HG02763 (cell line): ENCODE data around the gene LHFPL4.
"Not testable (repeated sequence)": the region's sequence is repeated elsewhere in the genome, so short reads cannot be mapped to it uniquely, and the experiment has no call there.

ENCODE experiments used
- ATAC-seq: cut with Tn5 transposase; IDR thresholded peaks from one replicate; pipeline ENCODE4 v1.9.1; 2021; ENCODE audit warnings: mild to moderate bottlenecking, moderate library complexity; ENCODE audit not compliant: unreplicated experiment

The LHFPL4 gene

DNA sequence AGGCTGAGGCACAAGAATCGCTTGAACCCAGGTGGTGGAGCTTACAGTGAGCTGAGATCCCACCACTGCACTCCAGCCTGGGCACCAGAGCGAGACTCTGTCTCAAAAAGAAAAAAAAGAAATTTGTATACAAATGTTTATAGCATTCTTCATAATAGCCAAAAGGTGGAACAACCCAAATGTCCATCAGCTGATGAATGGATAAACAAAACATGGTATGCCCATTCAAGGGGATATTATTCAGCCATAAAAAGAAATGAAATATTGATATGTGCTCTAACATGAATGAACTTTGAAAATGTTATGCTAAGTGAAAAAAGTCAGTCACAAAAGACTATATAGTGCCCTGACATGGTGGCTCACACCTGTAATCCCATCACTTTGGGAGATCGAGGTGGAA is 11.4 kb downstream of the LHFPL4 start:
- ATAC-seq = no peak

DNA sequence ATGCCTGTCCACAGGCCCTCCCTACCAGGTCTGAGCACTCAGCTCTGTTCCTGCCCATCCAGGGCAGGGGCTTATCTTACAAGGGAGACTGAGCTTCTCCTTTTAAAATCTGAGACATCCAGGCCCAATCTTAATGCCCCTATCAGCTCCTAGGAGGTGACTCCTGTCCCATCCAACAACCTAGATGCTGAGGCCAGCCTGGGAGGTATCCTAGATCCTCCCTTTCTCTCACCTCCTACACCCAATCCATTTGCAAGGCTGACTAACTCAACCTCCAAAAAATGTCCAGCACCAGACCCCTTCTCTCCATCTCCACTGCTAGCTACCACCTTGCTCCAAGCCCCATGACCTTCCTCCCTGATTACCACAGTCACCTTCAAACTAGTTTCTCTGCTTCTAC is 17.4 kb downstream of the LHFPL4 start:
- no peak for ATAC-seq

DNA sequence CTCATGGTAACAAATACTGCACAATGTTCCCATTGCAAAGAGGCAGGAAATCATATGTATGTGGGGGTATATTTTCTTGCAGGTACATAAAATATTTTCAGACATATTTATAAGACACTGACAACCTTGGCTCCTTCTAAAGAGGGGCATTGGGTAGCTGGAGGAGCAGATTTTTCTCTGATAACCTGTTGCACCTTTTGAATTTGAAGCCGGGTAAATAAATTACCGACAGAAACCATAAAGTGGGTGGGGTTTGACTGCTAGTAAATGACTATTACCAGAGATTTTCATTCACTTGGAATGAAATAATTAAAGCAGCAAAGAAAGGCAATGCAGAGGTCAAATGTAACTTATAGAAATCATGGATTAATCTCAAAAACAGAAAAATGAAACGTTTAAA is 19.2 kb downstream of the LHFPL4 start:
- no peak for ATAC-seq

DNA sequence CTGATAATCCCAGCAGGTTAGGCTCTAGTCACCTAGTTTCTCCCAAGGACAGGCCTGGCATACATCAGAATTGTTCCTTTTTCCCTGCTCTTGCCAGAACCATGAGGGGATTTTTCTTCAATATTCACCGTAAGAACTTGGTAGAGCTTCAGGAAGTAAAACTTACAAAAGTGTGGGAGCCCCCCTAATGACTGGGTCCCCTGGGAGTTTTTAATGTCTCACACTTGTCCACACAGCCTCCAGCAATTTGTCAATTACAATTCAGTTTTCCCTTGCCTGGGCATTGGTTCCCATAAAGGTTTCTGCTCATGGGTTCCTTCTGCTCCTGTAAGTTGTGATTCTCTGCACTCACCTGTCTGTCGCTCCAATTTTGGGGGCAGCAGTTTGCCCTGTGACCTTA is 28.5 kb downstream of the LHFPL4 start:
- ATAC-seq = no peak

DNA sequence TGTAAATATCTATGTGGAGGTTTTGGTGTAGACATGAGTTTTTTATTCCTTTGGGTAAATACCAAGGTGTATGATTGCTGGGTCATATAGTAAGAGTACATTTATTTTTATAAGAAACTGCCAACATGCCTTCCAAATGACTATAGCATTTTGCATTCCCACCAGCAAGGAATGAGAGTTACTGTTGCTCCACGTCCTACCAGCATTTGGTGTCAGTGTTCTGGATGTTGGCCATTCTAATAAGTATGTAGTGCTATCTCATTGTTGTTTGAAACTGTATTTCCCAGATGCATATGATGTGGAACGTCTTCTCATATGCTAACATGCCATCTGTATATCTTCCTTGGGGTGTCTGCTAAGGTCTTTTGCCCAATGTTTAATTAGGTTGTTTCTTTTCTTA is 38.7 kb downstream of the LHFPL4 start:
- ATAC-seq = no peak

DNA sequence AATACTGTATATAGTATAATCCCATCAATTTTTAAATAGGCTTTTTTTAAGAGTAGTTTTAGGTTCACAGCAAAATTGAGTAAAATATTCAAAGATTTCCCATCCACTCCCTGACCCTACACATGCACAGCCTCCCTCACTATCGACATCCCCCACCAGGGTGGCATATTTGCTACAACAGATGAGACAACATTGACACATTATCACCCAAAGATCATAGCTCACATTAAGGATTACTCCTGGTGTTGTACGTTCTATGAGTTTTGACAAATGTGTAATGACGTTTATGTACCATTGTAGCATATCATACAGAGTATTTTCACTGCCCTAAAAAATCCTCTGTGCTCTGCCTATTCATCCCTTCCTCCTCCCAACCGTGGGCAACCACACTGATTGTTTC is 39.3 kb downstream of the LHFPL4 start:
- ATAC-seq = no peak

DNA sequence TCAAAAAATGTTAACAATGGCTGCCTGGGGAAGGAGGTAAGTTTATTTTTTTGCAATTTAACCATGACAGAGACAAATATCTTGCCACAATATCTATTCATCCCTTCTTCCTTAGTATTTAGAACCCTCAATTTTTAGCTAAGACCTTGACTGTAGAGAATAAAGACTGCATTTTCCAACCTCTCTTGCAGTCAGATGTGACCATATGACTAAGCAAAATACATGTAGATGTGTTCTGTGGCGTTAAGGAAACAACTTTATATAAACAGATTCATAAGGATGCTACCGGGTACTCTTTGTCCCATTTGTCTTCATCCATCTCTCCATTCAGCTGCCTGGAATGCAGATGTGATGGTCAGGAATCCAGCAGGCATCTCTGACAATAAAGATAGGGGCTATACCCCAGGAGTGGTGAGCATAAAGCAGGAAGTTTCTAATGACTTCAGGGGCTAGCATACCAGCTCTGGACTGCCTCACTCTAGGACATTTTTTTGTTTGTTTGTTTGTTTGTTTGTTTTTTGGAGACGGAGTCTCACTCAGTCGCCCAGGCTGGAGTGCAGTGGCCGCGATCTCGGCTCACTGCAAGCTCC is 41.1 kb downstream of the LHFPL4 start:
- no peak for ATAC-seq

DNA sequence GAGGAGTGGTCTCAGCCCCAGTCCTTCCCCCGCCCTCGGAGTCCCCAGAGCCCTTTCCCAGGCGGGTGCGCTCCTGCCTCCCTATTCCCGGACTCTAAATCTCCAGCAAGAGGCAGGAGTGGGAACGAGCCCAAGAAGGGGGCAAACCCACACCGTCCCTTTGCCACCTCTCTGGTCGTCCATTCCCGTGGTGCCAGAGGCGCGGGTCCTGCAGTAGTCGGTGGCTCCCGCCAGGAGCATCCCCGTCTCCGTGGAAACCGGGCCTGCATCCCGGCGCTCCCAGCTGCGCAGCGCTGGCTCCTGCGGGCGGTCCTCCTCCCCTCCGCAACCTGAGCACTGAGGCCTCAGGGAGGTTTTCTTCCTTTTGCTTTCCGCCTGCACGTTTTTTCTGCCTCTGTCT is 44.8 kb downstream of the LHFPL4 start:
- ATAC-seq = no peak

DNA sequence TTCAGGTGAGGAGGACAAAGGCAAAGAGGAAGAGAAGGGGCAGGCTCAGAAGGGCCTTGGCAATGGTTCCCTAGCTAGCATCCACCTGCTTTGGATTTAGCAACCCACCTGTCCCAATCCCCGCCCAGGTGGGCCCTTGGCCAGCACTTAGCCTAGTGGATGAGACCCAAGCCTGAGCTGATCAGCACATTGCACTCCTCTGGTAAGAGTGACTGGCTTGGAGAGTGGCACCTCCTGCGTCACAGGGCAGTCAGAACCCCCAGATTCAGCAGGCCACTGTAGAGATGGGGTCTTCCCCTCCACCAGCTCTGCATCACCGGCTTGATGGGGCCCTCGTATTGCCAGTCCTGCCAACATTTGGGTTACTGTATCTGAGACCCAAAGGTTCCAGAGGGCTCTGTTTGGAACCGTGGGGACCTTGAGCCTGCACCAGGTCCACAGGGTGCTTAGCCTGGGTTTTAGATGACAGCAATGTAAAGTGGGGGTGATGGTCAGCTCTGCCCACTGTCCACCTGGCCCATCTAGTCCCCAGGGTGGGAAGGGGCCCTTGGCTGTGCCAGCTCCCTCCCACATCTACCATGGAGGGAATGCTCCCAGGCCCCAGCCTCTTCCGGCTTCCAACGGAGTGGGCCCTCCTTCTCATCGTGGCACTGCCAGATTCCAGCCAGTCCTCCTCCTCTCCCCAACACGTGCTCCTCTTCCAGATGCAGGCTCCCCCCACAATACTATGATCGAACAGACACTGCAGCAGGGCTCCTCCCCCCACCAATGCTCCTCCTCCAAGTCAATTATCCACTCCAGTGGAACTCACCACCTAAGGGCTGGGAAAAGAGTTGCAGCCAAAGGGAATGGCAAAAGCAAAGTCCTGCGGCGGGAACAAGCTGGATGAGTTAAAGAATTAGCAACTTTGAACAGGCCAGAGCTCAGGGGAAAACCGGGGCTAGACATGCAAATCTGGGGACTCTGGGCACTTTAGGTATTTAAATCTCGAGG is 45.7 kb downstream of the LHFPL4 start:
- ATAC-seq = no peak

DNA sequence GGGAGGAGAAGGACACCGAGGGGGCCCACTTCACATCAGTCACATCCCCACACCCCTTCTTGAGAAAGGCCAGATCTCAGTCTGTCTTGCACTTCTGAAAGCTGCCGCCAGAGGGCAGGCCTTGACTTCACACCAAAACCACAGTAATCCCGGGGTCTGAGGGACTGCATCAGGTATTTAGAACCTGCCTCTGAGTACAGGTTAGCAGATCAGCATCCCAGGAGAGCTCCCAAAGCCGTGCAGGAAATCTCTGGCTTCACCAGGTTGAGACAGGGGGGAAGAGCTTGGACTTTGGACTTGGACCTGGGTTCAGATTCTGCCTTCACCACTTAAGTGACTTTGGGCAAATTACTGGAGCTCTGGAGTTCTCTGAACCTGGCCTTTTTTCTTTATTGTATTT is 50.3 kb downstream of the LHFPL4 start:
- ATAC-seq = no peak

DNA sequence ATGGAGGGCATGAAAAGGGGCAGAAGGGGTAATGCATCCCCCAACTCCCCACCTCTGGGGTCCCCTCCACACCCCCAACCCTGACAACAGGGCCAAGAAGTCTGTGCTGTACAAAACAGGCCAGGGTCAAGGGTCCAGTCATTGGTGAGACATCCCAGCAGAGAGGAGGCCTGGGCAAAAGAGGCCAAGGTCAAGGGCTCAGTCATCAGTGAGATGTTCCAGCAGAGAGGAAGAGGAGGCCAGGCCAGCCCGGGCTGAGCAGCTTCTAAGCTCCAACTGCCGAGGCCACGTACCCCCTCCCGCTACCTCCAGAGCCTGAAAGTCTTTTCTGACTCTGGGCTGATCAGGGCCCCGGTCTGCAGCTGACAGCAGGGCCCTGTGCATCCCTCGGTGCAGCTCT is 52.4 kb downstream of the LHFPL4 start:
- no peak for ATAC-seq

DNA sequence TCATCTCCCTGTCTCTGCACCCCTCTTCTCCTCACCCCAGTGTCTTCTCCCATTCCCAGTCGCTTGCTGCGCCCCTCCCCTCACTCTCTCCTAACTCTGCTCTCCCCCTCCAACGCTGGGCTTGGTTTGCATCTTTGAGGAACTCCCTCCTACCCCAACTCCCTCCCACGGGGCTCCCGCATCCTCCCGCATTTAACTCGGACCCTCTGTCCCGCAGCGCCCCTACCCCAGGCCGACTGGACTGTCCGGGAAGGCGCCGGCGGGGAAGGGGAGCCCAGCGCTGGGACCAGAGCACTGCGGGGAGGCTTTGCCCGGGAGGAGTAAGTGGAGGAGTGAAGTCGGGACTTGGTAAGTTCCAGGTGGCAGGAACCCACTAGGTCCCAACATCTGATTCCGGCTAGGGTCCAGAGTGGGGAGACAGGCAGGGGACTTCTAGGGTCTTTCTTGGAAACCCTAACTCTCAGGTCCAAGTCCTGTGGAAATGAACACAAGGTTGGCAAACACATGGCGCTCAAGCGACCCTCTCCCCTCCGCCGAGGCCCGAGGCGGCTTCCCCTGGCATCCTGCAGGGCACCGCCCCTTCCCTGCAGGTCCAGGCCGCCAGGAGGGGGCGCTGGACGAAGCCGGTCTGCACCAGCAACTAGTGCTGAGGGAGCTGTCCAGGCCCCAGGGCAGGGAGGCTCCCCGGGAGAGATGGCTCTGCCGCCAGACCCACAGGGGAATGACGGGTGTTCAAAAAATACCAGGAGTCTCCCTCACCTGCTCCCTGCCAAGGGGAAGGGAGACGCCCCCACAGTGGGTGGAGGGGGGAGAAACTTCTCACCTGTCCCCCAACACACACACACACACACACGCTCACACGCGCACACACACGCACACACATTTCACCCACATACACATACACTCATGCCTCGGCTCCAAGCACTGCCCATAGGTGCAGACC is 53.2 kb downstream of the LHFPL4 start:
- ATAC-seq = no peak

DNA sequence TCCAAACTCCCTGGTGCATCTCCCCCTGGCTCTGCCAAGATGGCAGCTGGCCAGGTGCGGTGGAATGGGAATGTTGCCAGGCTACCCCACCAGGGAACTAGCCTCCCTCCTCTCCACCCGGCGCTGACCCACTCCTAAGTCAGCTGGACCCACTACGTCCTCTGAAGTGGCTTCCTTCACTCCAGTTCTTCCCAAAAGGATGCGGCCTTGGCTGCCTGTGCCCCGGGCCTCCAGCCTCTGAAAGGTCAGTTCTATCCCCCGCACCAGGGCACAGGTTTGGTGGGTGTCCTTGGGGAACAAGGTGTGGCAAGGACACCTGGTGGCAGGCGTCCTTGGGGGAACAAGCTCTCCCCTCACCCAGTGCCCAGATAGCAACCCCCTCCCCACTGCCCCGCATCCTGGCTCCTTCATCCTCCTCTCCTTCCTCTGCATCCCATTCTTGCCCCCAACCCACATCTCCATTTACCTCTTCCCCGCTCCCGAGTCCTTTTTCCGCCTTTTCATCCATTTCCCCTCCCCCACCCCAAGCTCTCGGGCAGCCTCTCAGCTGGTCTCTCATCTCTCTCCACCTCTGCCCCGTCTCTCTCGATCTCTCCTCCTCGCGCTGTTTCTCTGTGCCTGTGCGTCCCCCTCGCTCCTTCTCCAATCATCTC is 54.0 kb downstream of the LHFPL4 start:
- no peak for ATAC-seq

DNA sequence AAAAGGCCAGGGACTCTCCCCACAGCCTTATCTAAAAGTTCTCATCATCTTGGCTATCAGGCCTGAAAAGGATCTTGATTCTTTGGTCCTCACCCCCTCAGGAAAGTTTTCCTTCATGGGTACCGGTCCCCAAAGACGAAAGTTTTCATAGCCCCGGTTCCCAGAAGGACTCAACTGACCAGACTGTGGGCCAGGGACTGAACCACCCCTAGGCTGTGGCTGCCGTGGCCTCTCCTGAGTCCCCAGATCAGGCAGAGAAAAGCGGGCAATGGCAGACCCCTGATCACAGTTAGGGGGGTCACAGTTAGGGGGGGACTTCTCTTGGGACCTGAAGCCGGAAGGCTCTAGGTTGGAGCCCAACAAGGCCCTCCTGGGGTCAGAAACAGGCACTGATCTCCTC is 54.8 kb downstream of the LHFPL4 start:
- ATAC-seq = no peak

DNA sequence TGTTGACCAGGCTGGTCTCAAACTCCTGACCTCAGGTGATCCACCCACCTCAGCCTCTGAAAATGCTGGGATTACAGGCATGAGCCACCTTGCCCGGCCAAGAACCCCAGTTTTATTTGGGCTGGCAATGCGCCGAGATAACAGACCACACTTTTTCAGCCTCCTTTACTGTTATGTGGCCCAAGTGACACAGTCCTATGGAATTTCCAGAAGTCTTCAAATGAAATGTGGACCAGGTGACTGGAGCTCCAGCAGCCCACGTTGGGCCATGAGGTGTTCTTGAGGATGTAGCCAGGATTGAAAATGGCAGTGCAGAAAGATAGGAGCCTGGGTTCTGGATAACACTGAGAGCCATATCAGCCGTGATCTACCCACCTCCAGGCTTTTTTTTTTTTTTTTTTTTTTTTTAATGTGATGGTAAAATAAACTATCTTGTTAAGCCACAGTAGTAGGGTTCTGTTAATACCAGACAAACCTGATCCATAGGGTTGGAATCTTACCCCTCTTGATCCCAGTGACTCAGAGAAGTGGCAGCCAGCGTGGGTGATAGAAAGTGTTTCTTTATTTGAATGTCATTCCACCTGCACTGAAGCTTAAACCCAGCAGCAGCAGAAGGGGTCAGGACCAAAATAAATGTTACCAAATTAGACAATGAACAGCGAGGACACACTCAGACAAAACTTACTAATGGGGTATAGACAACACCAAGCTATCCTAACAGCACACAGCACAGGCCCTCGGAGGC is 55.6 kb downstream of the LHFPL4 start:
- no peak for ATAC-seq

DNA sequence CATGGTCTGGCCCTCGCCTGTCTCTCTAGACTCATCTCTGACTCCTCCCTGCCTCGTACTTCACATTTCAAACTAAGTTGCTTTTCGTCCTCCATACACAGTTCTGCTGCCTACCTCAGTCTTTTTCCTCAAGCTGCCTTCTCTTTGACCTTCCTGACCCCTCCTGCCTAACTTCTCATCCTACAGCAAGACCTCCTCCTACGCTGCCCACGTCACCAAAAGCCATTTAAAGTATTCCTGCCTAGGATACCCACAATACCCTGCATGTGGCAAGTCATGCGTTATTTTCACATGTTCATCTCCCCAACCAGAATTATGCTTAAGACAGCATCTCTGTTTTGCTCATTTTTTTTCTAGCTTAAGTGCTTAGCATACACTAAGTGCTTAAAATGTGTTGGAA is 56.7 kb downstream of the LHFPL4 start:
- no peak for ATAC-seq

DNA sequence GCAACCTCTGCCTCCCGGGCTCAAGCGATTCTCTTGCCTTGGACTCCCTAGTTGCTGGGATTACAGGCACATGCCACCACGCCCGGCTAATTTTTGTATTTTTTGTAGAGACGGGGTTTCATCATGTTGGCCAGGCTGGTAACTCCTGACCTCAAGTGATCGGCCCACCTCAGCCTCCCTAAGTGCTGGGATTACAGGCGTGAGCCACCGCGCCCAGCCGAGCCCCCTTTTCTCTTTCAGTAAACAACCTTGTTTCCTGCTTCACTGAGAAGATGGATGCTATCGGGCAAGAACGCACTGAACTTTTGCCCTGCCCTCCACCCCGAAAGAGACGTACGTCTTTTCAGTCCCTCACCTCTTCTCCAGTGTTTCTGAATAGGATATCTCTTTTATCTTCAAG is 59.6 kb downstream of the LHFPL4 start:
- ATAC-seq = not testable (repeated sequence)

DNA sequence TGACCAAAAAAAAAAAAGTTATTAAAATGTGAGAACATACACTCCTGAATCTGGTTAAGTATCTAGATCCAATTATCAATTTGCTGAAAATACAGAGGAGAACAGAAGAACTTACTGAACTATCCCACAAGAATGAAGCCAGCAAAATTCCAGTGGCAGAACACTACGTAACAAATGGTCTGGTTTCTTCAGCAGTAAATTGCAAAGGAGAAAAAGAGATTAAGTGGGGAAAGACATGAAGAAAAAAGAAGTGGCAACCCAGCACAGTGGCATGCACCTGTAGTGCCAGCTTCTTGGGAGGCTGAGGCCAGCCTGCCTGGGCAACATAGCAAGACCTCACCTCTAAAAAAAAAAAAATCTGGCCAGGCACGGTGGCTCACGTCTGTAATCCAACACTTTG is 62.1 kb downstream of the LHFPL4 start:
- no peak for ATAC-seq

DNA sequence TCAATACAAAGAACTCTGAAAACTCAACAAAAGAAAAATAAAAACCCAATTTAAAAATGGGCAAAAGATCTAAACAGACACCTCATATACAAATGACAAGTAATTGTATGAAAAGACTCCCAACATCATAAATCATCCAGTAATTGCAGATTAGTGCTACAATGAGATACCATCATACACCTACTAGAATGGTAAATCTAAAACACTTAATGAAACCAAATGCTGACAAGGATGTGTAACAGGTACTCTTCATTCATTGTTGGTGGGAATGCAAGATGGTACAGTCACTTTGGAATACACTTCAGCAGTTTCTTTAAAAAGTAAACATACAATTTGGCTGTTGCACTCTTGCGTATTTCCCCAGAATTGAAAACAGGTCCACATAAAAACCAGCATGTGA is 68.4 kb downstream of the LHFPL4 start:
- no peak for ATAC-seq

DNA sequence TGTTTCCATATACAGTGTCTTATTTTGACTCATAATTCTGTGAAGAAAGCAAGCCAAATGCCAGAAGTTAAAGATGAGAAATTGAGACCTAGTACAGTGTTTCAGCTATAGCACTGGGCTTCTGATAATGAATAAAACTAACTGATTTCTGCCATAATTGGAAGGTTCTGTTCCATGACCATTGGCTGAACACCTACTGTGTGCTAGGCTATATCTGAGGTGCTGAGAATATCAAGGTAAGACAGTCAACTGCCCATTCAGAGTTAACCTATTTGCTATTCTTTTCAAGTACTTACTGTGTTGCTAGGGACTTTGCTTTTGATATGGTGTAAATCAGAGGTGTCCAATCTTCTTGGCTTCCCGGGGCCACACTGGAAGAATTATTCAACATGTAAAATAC is 73.4 kb downstream of the LHFPL4 start:
- ATAC-seq = no peak
